ENCODE measurements around the gene NASP. TPM values are rescaled to one million over a fixed set of nuclear protein-coding genes. Genes with fewer than 3 reads are reported as not detected.

Gene NASP
- total and polyA plus RNA-seq, 2 donors (not counting 3 experiments of a cell fraction or from before 2014, with no cell fraction given), result 101 to 149 TPM

- POLR2A ChIA-PET, result no interaction called here
- dilution Hi-C loops (cut with MboI; ENCODE audit: extremely low pct_ligation_motif_present, low sequenced_read_pairs) (no loop called here), intact Hi-C loops (cut with micrococcal nuclease) (no loop called here)
- DNase-seq (ENCODE audit: low read depth, low spot score) (no peak), FAIRE-seq (no peak)
- TF ChIP-seq JUN (IDR thresholded peaks at IDR 0.05; ENCODE audit: borderline replicate concordance, insufficient read depth, insufficient read length, low read depth) (no peak), POLR2AphosphoS5 (IDR thresholded peaks at IDR 0.05; ENCODE audit: insufficient read depth, low read depth, low read length) (no peak), POLR2A (IDR thresholded peaks at IDR 0.05; ENCODE audit: low read depth, low read length) (no peak), GATA2 (IDR thresholded peaks at IDR 0.05; ENCODE audit: insufficient read depth, insufficient read length, low read depth, low read length) (no peak), EZH2 (IDR thresholded peaks at IDR 0.05; ENCODE audit: borderline replicate concordance, low read depth, low read length, severe bottlenecking) (no peak), CTCF (IDR thresholded peaks at IDR 0.05; ENCODE audit: extremely low read depth in 1 of 2, insufficient read depth in 1 of 2, low read depth in 1 of 2, low read length in 2 of 2) (no peak), MAX (IDR thresholded peaks at IDR 0.05; ENCODE audit: insufficient read depth, insufficient read length) (no peak)
- H3K9ac ChIP-seq (replicated peaks; ENCODE audit: extremely low read depth, insufficient read depth, low read length), result no peak overlapping the region
- no peak overlapping the region for H3K4me3 ChIP-seq (replicated peaks in 1 of 3; ENCODE audit: insufficient read depth in 1 of 3, low read depth in 1 of 3, low read length in 3 of 3)
- peaks cover 43% of the 10 kb centered on the region for H3K4me1 ChIP-seq (ENCODE audit: control insufficient read depth, extremely low read depth, insufficient read depth, low read length)
- H3K36me3 ChIP-seq (ENCODE audit: control insufficient read depth in 2 of 2, extremely low read depth in 1 of 2, insufficient read depth in 2 of 2, low read length in 2 of 2), result peaks cover 3 to 12% of the 10 kb centered on the region in 2 experiments
- BruUV-seq (replicated peaks), result no TSS peak
- no peaks in the 10 kb centered on the region for H3K27me3 ChIP-seq (ENCODE audit: control insufficient read depth in 2 of 2, insufficient read depth in 2 of 2, low read length in 2 of 2)
- no peaks in the 10 kb centered on the region for H3K9me3 ChIP-seq (replicated peaks; ENCODE audit: control insufficient read depth, insufficient read depth, low read length)
- H3K27ac ChIP-seq (ENCODE audit: insufficient read depth, low read depth, low read length), result no peak overlapping the region
- H3K79me2 ChIP-seq (ENCODE audit: control insufficient read depth, insufficient read depth, low read length), result no peaks in the 10 kb centered on the region
- no peaks in the 10 kb centered on the region for H4K20me1 ChIP-seq (replicated peaks; ENCODE audit: control insufficient read depth, extremely low read depth, insufficient read depth, low read length)
- no peak overlapping the region for H2AFZ ChIP-seq (ENCODE audit: low read depth, low read length)
- H3K4me2 ChIP-seq (ENCODE audit: insufficient read depth, low read length), result no peak overlapping the region
- no peaks in the 10 kb centered on the region for H3K9me1 ChIP-seq (replicated peaks; ENCODE audit: control insufficient read depth, extremely low read depth, insufficient read depth, low read length)
- CTCF ChIA-PET, result no interaction called here
Observed at GRCh38 chr1:45622524-45623394, 38.9 kb downstream of the NASP start.

Measured in endothelial cell of umbilical vein (primary cell).